ENCODE data around the gene FLRT2. TPM values are rescaled to one million over a fixed set of nuclear protein-coding genes. Genes with fewer than 3 reads are reported as not detected.

FLRT2 gene
- total and polyA plus RNA-seq, 2 of the 4 experiments (the other 2 are of a cell fraction), result 10.2 to 13.1 TPM

DNA sequence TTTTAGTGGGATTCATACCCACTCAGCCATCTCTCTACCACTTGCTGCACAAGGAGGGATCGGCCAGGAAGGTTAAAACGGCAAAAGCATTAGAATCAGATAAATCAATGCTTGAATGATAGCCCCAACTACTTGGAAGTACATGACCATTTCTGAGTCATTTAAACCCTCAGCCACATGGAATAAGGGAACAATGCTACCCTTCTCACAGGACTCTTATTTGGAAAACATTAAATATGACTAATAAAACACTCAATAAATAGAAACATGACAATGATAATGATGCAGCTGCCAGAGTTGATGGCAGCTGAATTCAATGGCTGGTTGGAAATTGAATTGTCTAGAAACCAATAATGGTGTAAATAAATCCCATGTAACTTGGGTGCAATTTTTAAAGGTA lies 165.4 kb downstream of the FLRT2 start:
- H3K4ac ChIP-seq (ENCODE audit: low read depth, low read length), result no peak overlapping the region
- H3K4me1 ChIP-seq (ENCODE audit: control insufficient read depth, insufficient read depth, low read length), result no peaks in the 10 kb centered on the region
- no peak overlapping the region for H2AK9ac ChIP-seq (replicated peaks; ENCODE audit: low read depth, low read length, poor library complexity)
- no peaks in the 10 kb centered on the region for H3K9me3 ChIP-seq (ENCODE audit: control insufficient read depth, insufficient read depth, low read length)
- no peak overlapping the region for H2BK5ac ChIP-seq (ENCODE audit: low read depth, low read length, poor library complexity, severe bottlenecking)
- H3K36me3 ChIP-seq (ENCODE audit: control insufficient read depth, insufficient read depth, low read length), result no peaks in the 10 kb centered on the region
- dilution Hi-C loops (cut with HindIII; ENCODE audit: low sequenced_read_pairs, unreplicated experiment) (no loop called here), in situ Hi-C loops (cut with MboI; ENCODE audit: low sequenced_read_pairs) (no loop called here), intact Hi-C loops (cut with micrococcal nuclease) (no loop called here)
- ChIA-PET POLR2A (ENCODE audit: unreplicated experiment) (no interaction called here), CTCF (no interaction called here)
- H3K4me2 ChIP-seq (ENCODE audit: low read depth, low read length), result no peak overlapping the region
- no peak overlapping the region for H2BK120ac ChIP-seq (ENCODE audit: low read depth, low read length)
- no peak overlapping the region for H2AK5ac ChIP-seq (ENCODE audit: low read depth, low read length)
- H4K20me1 ChIP-seq (ENCODE audit: insufficient read depth, low read length), result no peaks in the 10 kb centered on the region
- no peak for TF ChIP-seq CEBPB (IDR thresholded peaks at IDR 0.05; ENCODE audit: low read depth, low read length)
- TF ChIP-seq MXI1 (IDR thresholded peaks at IDR 0.05; ENCODE audit: borderline replicate concordance, low read depth, low read length), result no peak
- TF ChIP-seq POLR2A (IDR thresholded peaks at IDR 0.05; ENCODE audit: low read depth, low read length), result no peak
- TF ChIP-seq FOS (IDR thresholded peaks at IDR 0.05; ENCODE audit: low read depth, low read length), result no peak
- no peak for TF ChIP-seq CHD1 (IDR thresholded peaks at IDR 0.05; ENCODE audit: low read depth, low read length)
- TF ChIP-seq SMC3 (IDR thresholded peaks at IDR 0.05; ENCODE audit: low read depth, low read length), result no peak
- TF ChIP-seq RFX5 (IDR thresholded peaks at IDR 0.05; ENCODE audit: low read depth, low read length), result no peak
- TF ChIP-seq RAD21 (IDR thresholded peaks at IDR 0.05; ENCODE audit: low read length), result no peak
- TF ChIP-seq, protein P1, sequence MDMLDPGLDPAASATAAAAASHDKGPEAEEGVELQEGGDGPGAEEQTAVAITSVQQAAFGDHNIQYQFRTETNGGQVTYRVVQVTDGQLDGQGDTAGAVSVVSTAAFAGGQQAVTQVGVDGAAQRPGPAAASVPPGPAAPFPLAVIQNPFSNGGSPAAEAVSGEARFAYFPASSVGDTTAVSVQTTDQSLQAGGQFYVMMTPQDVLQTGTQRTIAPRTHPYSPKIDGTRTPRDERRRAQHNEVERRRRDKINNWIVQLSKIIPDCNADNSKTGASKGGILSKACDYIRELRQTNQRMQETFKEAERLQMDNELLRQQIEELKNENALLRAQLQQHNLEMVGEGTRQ (IDR thresholded peaks at IDR 0.05; ENCODE audit: low read depth, low read length), result no peak
- TF ChIP-seq MAFK (IDR thresholded peaks at IDR 0.05; ENCODE audit: low read depth, low read length), result no peak
- no peak for TF ChIP-seq BHLHE40 (IDR thresholded peaks at IDR 0.05; ENCODE audit: low read depth, low read length)
- TF ChIP-seq NFE2L2 (IDR thresholded peaks at IDR 0.05; ENCODE audit: low read depth, low read length), result no peak
- TF ChIP-seq, protein P2, sequence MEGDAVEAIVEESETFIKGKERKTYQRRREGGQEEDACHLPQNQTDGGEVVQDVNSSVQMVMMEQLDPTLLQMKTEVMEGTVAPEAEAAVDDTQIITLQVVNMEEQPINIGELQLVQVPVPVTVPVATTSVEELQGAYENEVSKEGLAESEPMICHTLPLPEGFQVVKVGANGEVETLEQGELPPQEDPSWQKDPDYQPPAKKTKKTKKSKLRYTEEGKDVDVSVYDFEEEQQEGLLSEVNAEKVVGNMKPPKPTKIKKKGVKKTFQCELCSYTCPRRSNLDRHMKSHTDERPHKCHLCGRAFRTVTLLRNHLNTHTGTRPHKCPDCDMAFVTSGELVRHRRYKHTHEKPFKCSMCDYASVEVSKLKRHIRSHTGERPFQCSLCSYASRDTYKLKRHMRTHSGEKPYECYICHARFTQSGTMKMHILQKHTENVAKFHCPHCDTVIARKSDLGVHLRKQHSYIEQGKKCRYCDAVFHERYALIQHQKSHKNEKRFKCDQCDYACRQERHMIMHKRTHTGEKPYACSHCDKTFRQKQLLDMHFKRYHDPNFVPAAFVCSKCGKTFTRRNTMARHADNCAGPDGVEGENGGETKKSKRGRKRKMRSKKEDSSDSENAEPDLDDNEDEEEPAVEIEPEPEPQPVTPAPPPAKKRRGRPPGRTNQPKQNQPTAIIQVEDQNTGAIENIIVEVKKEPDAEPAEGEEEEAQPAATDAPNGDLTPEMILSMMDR (conservative IDR thresholded peaks at IDR 0.05; ENCODE audit: low read depth, low read length), result no peak
- no peak overlapping the region for H3K9ac ChIP-seq (ENCODE audit: low read depth, low read length)
- H3K4me3 ChIP-seq (ENCODE audit: insufficient read depth, low read depth, low read length), result no peak overlapping the region
- no peak overlapping the region for H3K23ac ChIP-seq (ENCODE audit: low read depth, low read length)
- no peak overlapping the region for H4K8ac ChIP-seq (ENCODE audit: low read depth in 2 of 2, low read length in 2 of 2)
- H3K56ac ChIP-seq (ENCODE audit: extremely low read depth, insufficient read depth, low read length), result no peak overlapping the region
- H3K27me3 ChIP-seq (ENCODE audit: control insufficient read depth, insufficient read depth, low read length), result no peaks in the 10 kb centered on the region
- H2BK15ac ChIP-seq (ENCODE audit: low read depth, low read length), result no peak overlapping the region
- H4K5ac ChIP-seq (ENCODE audit: low read depth, low read length), result no peak overlapping the region
- H3K9me1 ChIP-seq (ENCODE audit: insufficient read depth, low read length), result no peaks in the 10 kb centered on the region
- no peak overlapping the region for H4K91ac ChIP-seq (ENCODE audit: insufficient read depth, low read depth, low read length)
- BruUV-seq (replicated peaks), result no TSS peak
- no CpG with 5 or more reads among the region's 2 CpGs for WGBS, 2 experiments (ENCODE audit: extremely low coverage in 2 of 2, insufficient read length in 1 of 2)
- no peak overlapping the region for H3K18ac ChIP-seq (ENCODE audit: low read depth, low read length)
- no peaks in the 10 kb centered on the region for H3K79me1 ChIP-seq (ENCODE audit: low read depth in 1 of 2, low read length in 2 of 2)
- H3K14ac ChIP-seq (replicated peaks; ENCODE audit: low read depth, low read length), result no peak overlapping the region
- ATAC-seq (ENCODE audit: low read depth), result no peak
- DNase-seq, result no peak
- no peak overlapping the region for H2AFZ ChIP-seq (replicated peaks; ENCODE audit: low read length, poor library complexity)
- H2BK20ac ChIP-seq (ENCODE audit: low read depth, low read length), result no peak overlapping the region
- no peak overlapping the region for H3K27ac ChIP-seq (ENCODE audit: insufficient read depth, low read length)
